SJCRH30 (cell line): ENCODE results near the gene TMEM120B. TPM values are rescaled to one million over a fixed set of nuclear protein-coding genes. Genes with fewer than 3 reads are reported as not detected.
"Not testable (repeated sequence)": the region's sequence is repeated elsewhere in the genome, so short reads cannot be mapped to it uniquely, and the experiment has no call there.

ENCODE experiments used
- DNase-seq, 2 experiments: peaks; one replicate each; pipeline ENCODE4 v3.0.0-alpha.2; 2015 to 2020
- H3K27ac ChIP-seq: fragments of 250-450 bp; sonication (Bioruptor Pico); 2 replicates; pipeline ENCODE4 v1.5.1; 2020; ENCODE audit warnings: mild to moderate bottlenecking, moderate library complexity
- H3K27me3 ChIP-seq: fragments of 250-450 bp; sonication (Bioruptor Pico); 2 replicates; pipeline ENCODE4 v1.5.1; 2020; ENCODE audit warnings: mild to moderate bottlenecking, moderate library complexity
- H3K36me3 ChIP-seq: fragments of 250-450 bp; sonication (Bioruptor Pico); 2 replicates; pipeline ENCODE4 v1.5.1; 2020; ENCODE audit warnings: mild to moderate bottlenecking, moderate library complexity
- H3K4me1 ChIP-seq: fragments of 250-450 bp; sonication (Bioruptor Pico); 2 replicates; pipeline ENCODE4 v1.5.1; 2020; ENCODE audit warnings: mild to moderate bottlenecking, moderate library complexity
- H3K4me3 ChIP-seq: fragments of 250-450 bp; sonication (Bioruptor Pico); 2 replicates; pipeline ENCODE4 v1.5.1; 2020; ENCODE audit warnings: mild to moderate bottlenecking, moderate library complexity
- H3K9me3 ChIP-seq: fragments of 250-450 bp; sonication (Bioruptor Pico); replicated peaks from 2 replicates; pipeline ENCODE4 v1.5.1; 2020; ENCODE audit warnings: mild to moderate bottlenecking, moderate library complexity
- total RNA-seq: library from RNA; depleted of rRNA; stranded (reverse); fragments of >200 nt; shearing (Covaris generic); gene quantifications from 2 replicates; pipeline ENCODE4 v1.2.3, GENCODE V29; 2014

The TMEM120B gene
- total RNA-seq, 1 experiment from 2014 or later: 25.5 TPM

- H3K27ac ChIP-seq: no peak overlapping the region
- DNase-seq: peak in 1 of 2 experiments; percentile 71
Measured at GRCh38 chr12:121697093-121697698, 15.4 kb upstream of the TMEM120B start.

GRCh38 chr12:121697861-121698260 is 14.7 kb upstream of the TMEM120B start:
- not testable (repeated sequence) for H3K36me3 ChIP-seq, H3K4me1 ChIP-seq, H3K4me3 ChIP-seq, H3K27ac ChIP-seq, H3K9me3 ChIP-seq, H3K27me3 ChIP-seq, DNase-seq

More at GRCh38 chr12:121697093-121697698, 15.4 kb upstream of the TMEM120B start:
- no peaks in the 10 kb centered on the region for H3K9me3 ChIP-seq
- no peaks in the 10 kb centered on the region for H3K4me1 ChIP-seq
- no peaks in the 10 kb centered on the region for H3K27me3 ChIP-seq
- H3K36me3 ChIP-seq: no peaks in the 10 kb centered on the region
- H3K4me3 ChIP-seq: no peak overlapping the region

GRCh38 chr12:121701667-121702277 is 10.8 kb upstream of the TMEM120B start:
- no peak for DNase-seq
- Histone ChIP-seq H3K4me3 (no peak overlapping the region), H3K27ac (no peak overlapping the region), H3K9me3 (no peaks in the 10 kb centered on the region), H3K27me3 (no peaks in the 10 kb centered on the region), H3K36me3 (no peaks in the 10 kb centered on the region), H3K4me1 (no peaks in the 10 kb centered on the region)

- Histone ChIP-seq H3K36me3 (no peaks in the 10 kb centered on the region), H3K27me3 (no peaks in the 10 kb centered on the region), H3K4me1 (no peaks in the 10 kb centered on the region), H3K4me3 (no peak overlapping the region), H3K27ac (no peak overlapping the region), H3K9me3 (no peaks in the 10 kb centered on the region)
- no peak for DNase-seq
Measured at GRCh38 chr12:121702944-121703343, 9.6 kb upstream of the TMEM120B start.

- H3K4me1 ChIP-seq: peaks cover 14% of the 10 kb centered on the region
- DNase-seq: no peak
- H3K36me3 ChIP-seq: no peaks in the 10 kb centered on the region
- no peak overlapping the region for H3K4me3 ChIP-seq
- no peak overlapping the region for H3K27ac ChIP-seq
- H3K9me3 ChIP-seq: no peaks in the 10 kb centered on the region
- no peaks in the 10 kb centered on the region for H3K27me3 ChIP-seq
Measured at GRCh38 chr12:121705514-121705913, 7.0 kb upstream of the TMEM120B start.

GRCh38 chr12:121708313-121709063 is 4.1 kb upstream of the TMEM120B start:
- H3K4me3 ChIP-seq: no peak overlapping the region
- no peak for DNase-seq
- no peaks in the 10 kb centered on the region for H3K9me3 ChIP-seq
- H3K4me1 ChIP-seq: peaks cover 22% of the 10 kb centered on the region
- no peaks in the 10 kb centered on the region for H3K36me3 ChIP-seq
- no peak overlapping the region for H3K27ac ChIP-seq
- H3K27me3 ChIP-seq: no peaks in the 10 kb centered on the region

- H3K9me3 ChIP-seq, DNase-seq, H3K36me3 ChIP-seq, H3K4me3 ChIP-seq, H3K27me3 ChIP-seq: not testable (repeated sequence)
- Histone ChIP-seq H3K27ac (peak overlapping the region; percentile 100), H3K4me1 (peaks cover 22% of the 10 kb centered on the region)
Measured at GRCh38 chr12:121709064-121709424, 3.5 kb upstream of the TMEM120B start.

GRCh38 chr12:121709478-121709961 is 3.0 kb upstream of the TMEM120B start:
- H3K27ac ChIP-seq: peak overlapping the region; percentile 100
- H3K4me1 ChIP-seq: peaks cover 22% of the 10 kb centered on the region
- DNase-seq: peak; percentile 35 to 48
- no peaks in the 10 kb centered on the region for H3K36me3 ChIP-seq
- no peak overlapping the region for H3K4me3 ChIP-seq
- no peaks in the 10 kb centered on the region for H3K27me3 ChIP-seq
- H3K9me3 ChIP-seq: no peaks in the 10 kb centered on the region

- no peaks in the 10 kb centered on the region for H3K9me3 ChIP-seq
- H3K4me3 ChIP-seq: peak overlapping the region; percentile 97
- peak; percentile 83 to 84 for DNase-seq
- H3K27ac ChIP-seq: peak overlapping the region; percentile 100
- no peaks in the 10 kb centered on the region for H3K27me3 ChIP-seq
- H3K36me3 ChIP-seq: no peaks in the 10 kb centered on the region
- H3K4me1 ChIP-seq: peaks cover 30% of the 10 kb centered on the region
Measured at GRCh38 chr12:121711361-121712189, 977 bp upstream of the TMEM120B start.

GRCh38 chr12:121712190-121712460 is 427 bp upstream of the TMEM120B start:
- H3K36me3 ChIP-seq: no peaks in the 10 kb centered on the region
- H3K4me1 ChIP-seq: peaks cover 35% of the 10 kb centered on the region
- H3K27me3 ChIP-seq: no peaks in the 10 kb centered on the region
- H3K27ac ChIP-seq: peak overlapping the region; percentile 100
- no peaks in the 10 kb centered on the region for H3K9me3 ChIP-seq
- H3K4me3 ChIP-seq: peak overlapping the region; percentile 97
- peak; percentile 94 to 98 for DNase-seq

- no peaks in the 10 kb centered on the region for H3K9me3 ChIP-seq
- peak; percentile 67 to 70 for DNase-seq
- no peaks in the 10 kb centered on the region; the same call in 1 of the 2 replicates for H3K36me3 ChIP-seq
- H3K27ac ChIP-seq: peak overlapping the region; percentile 100
- H3K27me3 ChIP-seq: no peaks in the 10 kb centered on the region
- H3K4me3 ChIP-seq: peak overlapping the region; percentile 97
- H3K4me1 ChIP-seq: peaks cover 37% of the 10 kb centered on the region
Measured at GRCh38 chr12:121713257-121713777, 765 bp downstream of the TMEM120B start.

GRCh38 chr12:121713793-121714192 is 1.2 kb downstream of the TMEM120B start:
- Histone ChIP-seq H3K9me3 (no peaks in the 10 kb centered on the region), H3K4me1 (peaks cover 35% of the 10 kb centered on the region), H3K36me3 (no peaks in the 10 kb centered on the region; the same call in 1 of the 2 replicates), H3K27me3 (no peaks in the 10 kb centered on the region), H3K4me3 (peak overlapping the region; percentile 97), H3K27ac (peak overlapping the region; percentile 100)
- DNase-seq: no peak

- not testable (repeated sequence) for H3K4me3 ChIP-seq, DNase-seq, H3K36me3 ChIP-seq, H3K9me3 ChIP-seq, H3K27me3 ChIP-seq, H3K27ac ChIP-seq
- H3K4me1 ChIP-seq: peaks cover 29% of the 10 kb centered on the region
Measured at GRCh38 chr12:121715055-121715454, 2.5 kb downstream of the TMEM120B start.

- Histone ChIP-seq H3K36me3 (peaks cover 8% of the 10 kb centered on the region), H3K9me3 (no peaks in the 10 kb centered on the region), H3K27ac (no peak overlapping the region), H3K27me3 (no peaks in the 10 kb centered on the region), H3K4me3 (no peak overlapping the region), H3K4me1 (peaks cover 24% of the 10 kb centered on the region)
- DNase-seq: no peak
Measured at GRCh38 chr12:121715862-121716435, 3.4 kb downstream of the TMEM120B start.
